Endometrium (tissue), 2 donors: ENCODE data around the gene SLC26A9.

Source experiments
- FAIRE-seq: peaks from 2 replicates; lab custom pipeline; 2012; peaks lifted over from hg19 to GRCh38; lab: Jason Lieb, UNC
- donor health status: control.
- donor health status: control.

The SLC26A9 gene

GRCh38 chr1:205972491-205973168 is 29.4 kb upstream of the SLC26A9 start:
- no peak for FAIRE-seq

GRCh38 chr1:205972081-205972480 is 28.8 kb upstream of the SLC26A9 start:
- FAIRE-seq, result no peak

- FAIRE-seq, result no peak
These were observed 27.8 kb upstream of the SLC26A9 start for GRCh38 chr1:205971082-205971481.

GRCh38 chr1:205970486-205970885 is 27.2 kb upstream of the SLC26A9 start:
- FAIRE-seq, result no peak

GRCh38 chr1:205969229-205969628 is 26.0 kb upstream of the SLC26A9 start:
- no peak for FAIRE-seq

GRCh38 chr1:205967554-205968335 is 24.5 kb upstream of the SLC26A9 start:
- no peak for FAIRE-seq

GRCh38 chr1:205965036-205965884 is 22.0 kb upstream of the SLC26A9 start:
- no peak for FAIRE-seq

- FAIRE-seq, result no peak
These were observed 20.3 kb upstream of the SLC26A9 start for GRCh38 chr1:205963352-205964155.

- FAIRE-seq, result no peak
These were observed 19.6 kb upstream of the SLC26A9 start for GRCh38 chr1:205962821-205963221.

- FAIRE-seq, result no peak
These were observed 18.9 kb upstream of the SLC26A9 start for GRCh38 chr1:205961991-205962820.

- no peak for FAIRE-seq
These were observed 18.1 kb upstream of the SLC26A9 start for GRCh38 chr1:205961405-205961804.

GRCh38 chr1:205959789-205960188 is 16.5 kb upstream of the SLC26A9 start:
- FAIRE-seq, result no peak

GRCh38 chr1:205955499-205955898 is 12.2 kb upstream of the SLC26A9 start:
- no peak for FAIRE-seq

- FAIRE-seq, result no peak
These were observed 11.7 kb upstream of the SLC26A9 start for GRCh38 chr1:205954819-205955404.

GRCh38 chr1:205951746-205952145 is 8.5 kb upstream of the SLC26A9 start:
- no peak for FAIRE-seq

- no peak for FAIRE-seq
These were observed 7.7 kb upstream of the SLC26A9 start for GRCh38 chr1:205950826-205951549.

- FAIRE-seq, result no peak
These were observed 7.0 kb upstream of the SLC26A9 start for GRCh38 chr1:205950280-205950679.

GRCh38 chr1:205949753-205950152 is 6.5 kb upstream of the SLC26A9 start:
- no peak for FAIRE-seq

- FAIRE-seq, result no peak
These were observed 5.6 kb upstream of the SLC26A9 start for GRCh38 chr1:205948886-205949285.

GRCh38 chr1:205948039-205948438 is 4.8 kb upstream of the SLC26A9 start:
- FAIRE-seq, result no peak
